PC-9 (cell line): Measurements from ENCODE around the gene PARP15. TPM values are rescaled to one million over a fixed set of nuclear protein-coding genes. Genes with fewer than 3 reads are reported as not detected.

Experiments
- BruUV-seq: library from RNA; stranded (reverse); fragments of 400-500 nt; replicated peaks from 2 replicates; lab custom pipeline; 2021; lab: Mats Ljungman, UMichigan
- CTCF ChIA-PET: fragments of 300-600 bp; sonication (Branson Sonifier 250); formaldehyde crosslinking; loops from one replicate; lab custom pipeline; 2022; ENCODE audit warnings: antibody characterized with exemption; lab: Charles Lee
- POLR2A ChIA-PET: fragments of 300-600 bp; sonication (Branson Sonifier 250); formaldehyde crosslinking; loops from one replicate; lab custom pipeline; 2022; ENCODE audit warnings: antibody characterized with exemption; ENCODE audit not compliant: unreplicated experiment; lab: Charles Lee
- DNase-seq, 2 experiments: peaks; one replicate each; pipeline versions ENCODE4 v3.0.0 to v3.0.0-alpha.2; 2015 to 2022; ENCODE audit warnings: mixed read lengths in 1 of 2
- H2AFZ ChIP-seq: fragments of 200-600 bp; sonication (generic); 2 replicates; pipeline ENCODE4 v1.8.1; 2017; ENCODE audit warnings: antibody characterized with exemption
- H3F3A ChIP-seq: fragments of 200-600 bp; sonication (generic); 2 replicates; pipeline ENCODE4 v1.8.1; 2017; ENCODE audit warnings: antibody characterized with exemption, mild to moderate bottlenecking, low read depth; ENCODE audit not compliant: insufficient read depth
- H3K27ac ChIP-seq: fragments of 200-600 bp; sonication (generic); 2 replicates; pipeline ENCODE4 v1.6.1; 2016; ENCODE audit warnings: mixed run types
- H3K27me3 ChIP-seq: fragments of 200-600 bp; sonication (generic); 2 replicates; pipeline ENCODE4 v1.6.1; 2016; ENCODE audit warnings: low read depth, mixed run types; ENCODE audit not compliant: insufficient read depth
- H3K36me3 ChIP-seq: fragments of 200-600 bp; sonication (generic); 2 replicates; pipeline ENCODE4 v1.6.1; 2016; ENCODE audit warnings: low read depth, mixed run types
- H3K4me1 ChIP-seq: fragments of 200-600 bp; sonication (generic); replicated peaks from 2 replicates; pipeline ENCODE4 v1.6.1; 2016; ENCODE audit warnings: mixed run types; ENCODE audit not compliant: insufficient read depth
- H3K4me2 ChIP-seq: fragments of 200-600 bp; sonication (generic); 2 replicates; pipeline ENCODE4 v1.6.1; 2017; ENCODE audit warnings: mixed run types
- H3K4me3 ChIP-seq: fragments of 200-600 bp; sonication (generic); 2 replicates; pipeline ENCODE4 v1.6.1; 2016; ENCODE audit warnings: mixed run types
- H3K79me2 ChIP-seq: fragments of 200-600 bp; sonication (generic); 2 replicates; pipeline ENCODE4 v1.6.1; 2017; ENCODE audit warnings: low read depth, mixed run types
- H3K9me2 ChIP-seq: fragments of 200-600 bp; sonication (generic); 2 replicates; pipeline ENCODE4 v1.8.1; 2017; ENCODE audit warnings: mild to moderate bottlenecking; ENCODE audit not compliant: insufficient read depth
- H3K9me3 ChIP-seq: fragments of 200-600 bp; sonication (generic); 2 replicates; pipeline ENCODE4 v1.8.1; 2016; ENCODE audit warnings: low read depth; ENCODE audit not compliant: insufficient read depth
- H4K20me1 ChIP-seq: fragments of 200-600 bp; sonication (generic); 2 replicates; pipeline ENCODE4 v1.8.1; 2017; ENCODE audit not compliant: insufficient read depth
- EZH2 ChIP-seq: fragments of 200-600 bp; sonication (generic); IDR thresholded peaks from 2 replicates; pipeline ENCODE4 v1.8.0; 2017; ENCODE audit warnings: antibody characterized with exemption, low read depth
- intact Hi-C: fragments of 100-400 bp; cut with micrococcal nuclease; formaldehyde crosslinking; loops from one replicate; pipeline ENCODE4 v1.10.0; 2022; ENCODE audit not compliant: unreplicated experiment
- total RNA-seq: library from RNA; stranded (reverse); gene quantifications from 2 replicates; pipeline ENCODE4 v1.2.3, GENCODE V29; 2021
- TF ChIP-seq, protein P1 (sequence below): fragments of 200-600 bp; sonication (generic); conservative IDR thresholded peaks from 2 replicates; pipeline ENCODE4 v1.6.1; 2017; ENCODE audit warnings: mixed run types, antibody characterized with exemption, mild to moderate bottlenecking, moderate library complexity

Gene PARP15
- total RNA-seq, 1 experiment from 2014 or later: 0.07 TPM

DNA sequence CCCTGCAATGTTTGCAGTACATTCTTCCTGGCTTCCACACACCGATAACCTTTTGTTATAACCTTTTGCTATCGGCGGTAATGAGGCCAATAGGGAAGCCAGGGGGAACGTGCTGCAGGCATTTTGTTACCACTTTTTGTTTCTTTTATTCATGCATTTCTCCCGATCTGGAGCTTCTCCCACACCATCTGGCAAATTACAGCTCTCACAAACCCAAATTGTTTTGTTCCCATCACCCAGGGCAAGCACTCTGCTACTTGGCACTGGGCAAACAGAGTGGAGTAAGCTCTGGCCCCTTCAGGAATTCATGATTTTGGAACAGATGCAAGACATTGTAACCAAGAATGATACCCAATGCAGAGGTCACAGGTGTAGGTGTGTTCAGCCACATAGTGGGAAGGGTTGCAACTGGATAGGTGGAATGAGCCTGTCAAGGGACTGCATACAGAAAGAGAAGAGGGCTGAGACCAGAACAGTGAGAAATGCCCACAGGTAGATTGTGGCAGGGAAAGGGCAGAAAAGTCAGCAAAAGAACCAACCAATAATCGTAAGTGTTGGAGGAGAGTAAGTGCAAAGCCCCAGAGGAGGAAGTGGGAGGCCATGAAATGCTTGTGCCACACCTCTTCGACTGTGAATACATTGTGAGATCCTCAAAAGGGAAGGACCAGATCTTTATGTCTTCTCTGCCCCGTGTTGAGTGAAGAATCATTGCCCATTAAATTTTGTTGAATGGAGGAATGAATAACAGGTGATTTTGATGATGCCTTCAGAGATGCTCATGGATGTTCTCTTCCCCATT is 45.8 kb downstream of the PARP15 start:
- Histone ChIP-seq H3K9me3 (no peaks in the 10 kb centered on the region), H3K4me2 (no peak overlapping the region), H4K20me1 (no peaks in the 10 kb centered on the region), H3K9me2 (no peaks in the 10 kb centered on the region), H3K27ac (no peak overlapping the region), H3K27me3 (no peaks in the 10 kb centered on the region), H3K36me3 (no peaks in the 10 kb centered on the region), H3K79me2 (no peaks in the 10 kb centered on the region), H2AFZ (no peak overlapping the region; the same call in 1 of the 2 replicates), H3F3A (no peaks in the 10 kb centered on the region), H3K4me1 (peaks cover under 1% of the 10 kb centered on the region), H3K4me3 (no peak overlapping the region)
- no TSS peak for BruUV-seq
- ChIA-PET CTCF (no interaction called here), POLR2A (no interaction called here)
- TF ChIP-seq, protein P1, sequence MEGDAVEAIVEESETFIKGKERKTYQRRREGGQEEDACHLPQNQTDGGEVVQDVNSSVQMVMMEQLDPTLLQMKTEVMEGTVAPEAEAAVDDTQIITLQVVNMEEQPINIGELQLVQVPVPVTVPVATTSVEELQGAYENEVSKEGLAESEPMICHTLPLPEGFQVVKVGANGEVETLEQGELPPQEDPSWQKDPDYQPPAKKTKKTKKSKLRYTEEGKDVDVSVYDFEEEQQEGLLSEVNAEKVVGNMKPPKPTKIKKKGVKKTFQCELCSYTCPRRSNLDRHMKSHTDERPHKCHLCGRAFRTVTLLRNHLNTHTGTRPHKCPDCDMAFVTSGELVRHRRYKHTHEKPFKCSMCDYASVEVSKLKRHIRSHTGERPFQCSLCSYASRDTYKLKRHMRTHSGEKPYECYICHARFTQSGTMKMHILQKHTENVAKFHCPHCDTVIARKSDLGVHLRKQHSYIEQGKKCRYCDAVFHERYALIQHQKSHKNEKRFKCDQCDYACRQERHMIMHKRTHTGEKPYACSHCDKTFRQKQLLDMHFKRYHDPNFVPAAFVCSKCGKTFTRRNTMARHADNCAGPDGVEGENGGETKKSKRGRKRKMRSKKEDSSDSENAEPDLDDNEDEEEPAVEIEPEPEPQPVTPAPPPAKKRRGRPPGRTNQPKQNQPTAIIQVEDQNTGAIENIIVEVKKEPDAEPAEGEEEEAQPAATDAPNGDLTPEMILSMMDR: no peak
- no peak for TF ChIP-seq EZH2
- intact Hi-C loops: no loop called here
- DNase-seq: no peak

DNA sequence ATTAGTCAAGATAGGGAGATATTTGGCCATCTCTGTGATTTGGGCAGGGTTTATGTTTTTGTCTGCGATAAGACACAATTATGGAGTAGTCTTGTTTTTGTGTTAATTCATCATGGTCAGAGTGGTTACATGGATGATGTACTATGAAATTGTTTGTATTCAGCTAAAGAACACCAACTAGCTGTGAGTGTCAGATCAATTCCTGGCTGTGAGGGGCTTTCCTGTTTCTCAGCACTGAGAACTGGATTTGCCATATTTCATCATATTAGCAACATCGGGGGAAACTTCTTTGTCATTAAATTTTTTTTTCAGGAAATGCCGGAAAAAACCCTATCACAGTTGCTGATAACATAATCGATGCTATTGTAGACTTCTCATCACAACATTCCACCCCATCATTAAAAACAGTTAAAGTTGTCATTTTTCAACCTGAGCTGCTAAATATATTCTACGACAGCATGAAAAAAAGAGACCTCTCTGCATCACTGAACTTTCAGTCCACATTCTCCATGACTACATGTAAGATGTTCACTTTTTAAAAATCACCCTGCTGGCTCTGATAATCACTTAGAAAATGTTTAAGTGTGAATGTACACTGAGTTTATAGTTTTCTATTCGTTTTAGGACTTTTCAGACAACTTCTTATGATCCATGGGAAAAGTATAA is 49.2 kb downstream of the PARP15 start:
- Histone ChIP-seq H2AFZ (no peak overlapping the region), H3K27me3 (no peaks in the 10 kb centered on the region), H3K4me1 (peaks cover 10% of the 10 kb centered on the region), H3K36me3 (no peaks in the 10 kb centered on the region), H3K9me3 (no peaks in the 10 kb centered on the region), H4K20me1 (no peaks in the 10 kb centered on the region), H3K4me3 (no peak overlapping the region), H3F3A (no peaks in the 10 kb centered on the region), H3K4me2 (no peak overlapping the region), H3K27ac (no peak overlapping the region), H3K79me2 (no peaks in the 10 kb centered on the region), H3K9me2 (no peaks in the 10 kb centered on the region)
- ChIA-PET POLR2A (no interaction called here), CTCF (no interaction called here)
- no TSS peak for BruUV-seq
- no peak for DNase-seq
- TF ChIP-seq, protein P1: no peak
- TF ChIP-seq EZH2: no peak
- intact Hi-C loops: no loop called here

DNA sequence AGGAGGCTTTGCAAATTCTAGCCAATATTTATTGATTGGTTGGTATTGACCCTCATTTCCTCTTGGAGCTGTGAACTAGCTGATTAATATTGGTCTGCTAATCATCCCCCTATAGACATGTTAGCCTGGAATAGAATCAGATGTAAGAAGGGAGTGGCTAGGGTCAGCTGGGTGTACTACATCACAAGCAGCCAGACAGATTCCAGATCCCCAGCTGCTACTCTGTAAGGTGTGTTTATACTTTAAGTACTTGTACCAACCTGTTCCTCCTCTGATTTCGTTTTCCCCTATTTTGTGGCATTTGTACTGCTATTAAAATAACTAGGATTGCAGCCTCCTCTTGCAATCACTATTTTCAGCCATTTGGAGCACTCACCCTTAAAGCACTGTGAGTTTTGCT is 49.9 kb downstream of the PARP15 start:
- BruUV-seq: no TSS peak
- Histone ChIP-seq H2AFZ (no peak overlapping the region), H3K79me2 (no peaks in the 10 kb centered on the region), H4K20me1 (no peaks in the 10 kb centered on the region), H3K4me3 (no peak overlapping the region), H3K27ac (no peak overlapping the region), H3K4me2 (no peak overlapping the region), H3K9me2 (no peaks in the 10 kb centered on the region), H3K36me3 (no peaks in the 10 kb centered on the region), H3K4me1 (peaks cover 10% of the 10 kb centered on the region), H3F3A (no peaks in the 10 kb centered on the region), H3K27me3 (no peaks in the 10 kb centered on the region), H3K9me3 (no peaks in the 10 kb centered on the region)
- ChIA-PET CTCF (no interaction called here), POLR2A (no interaction called here)
- TF ChIP-seq EZH2: no peak
- TF ChIP-seq, protein P1: no peak
- intact Hi-C loops: no loop called here
- DNase-seq: no peak
